H1 (cell line): ENCODE measurements around the gene CYGB. TPM values are rescaled to one million over a fixed set of nuclear protein-coding genes. Genes with fewer than 3 reads are reported as not detected.

Source experiments
- CTCF ChIA-PET: fragments of 300-600 bp; sonication (Branson Sonifier 250); formaldehyde crosslinking; loops from one replicate; lab custom pipeline; 2021; ENCODE audit not compliant: partially characterized antibody; lab: Charles Lee
- POLR2A ChIA-PET: fragments of 300-600 bp; sonication (Branson Sonifier 250); formaldehyde crosslinking; loops from one replicate; lab custom pipeline; 2021; ENCODE audit warnings: inconsistent platforms; ENCODE audit not compliant: partially characterized antibody; lab: Charles Lee
- DNase-seq, 2 experiments: peaks; one replicate each; pipeline versions ENCODE4 v3.0.0 to v3.0.0-alpha.2; 2010 to 2022; ENCODE audit warnings: low spot score in 2 of 2, low read depth in 1 of 2, mixed read lengths in 1 of 2
- FAIRE-seq: peaks from 2 replicates; lab custom pipeline; 2011; peaks lifted over from hg19 to GRCh38; lab: Jason Lieb, UNC
- H2AFZ ChIP-seq: 2 replicates; pipeline ENCODE4 v1.8.1; 2012; ENCODE audit warnings: low read length, inconsistent platforms
- H2AK5ac ChIP-seq: 2 replicates; pipeline ENCODE4 v1.6.1; 2013; ENCODE audit warnings: low read depth, low read length
- H2BK120ac ChIP-seq: replicated peaks from 2 replicates; pipeline ENCODE3; 2013; ENCODE audit warnings: low read depth, low read length, inconsistent platforms
- H2BK12ac ChIP-seq: 2 replicates; pipeline ENCODE4 v1.6.1; 2013; ENCODE audit warnings: low read depth, low read length
- H2BK15ac ChIP-seq: 2 replicates; pipeline ENCODE4 v1.6.1; 2013; ENCODE audit warnings: low read length
- H2BK20ac ChIP-seq: 2 replicates; pipeline ENCODE4 v1.6.1; 2013; ENCODE audit warnings: low read length
- H2BK5ac ChIP-seq: 2 replicates; pipeline ENCODE4 v1.6.1; 2013; ENCODE audit warnings: low read depth, low read length
- H3K14ac ChIP-seq: 2 replicates; pipeline ENCODE4 v1.6.1; 2013; ENCODE audit warnings: inconsistent platforms; ENCODE audit not compliant: insufficient read length
- H3K18ac ChIP-seq: 2 replicates; pipeline ENCODE4 v1.6.1; 2013; ENCODE audit warnings: low read length; ENCODE audit errors: extremely low read depth
- H3K23ac ChIP-seq: 2 replicates; pipeline ENCODE4 v1.6.1; 2013; ENCODE audit warnings: inconsistent platforms; ENCODE audit not compliant: insufficient read length
- H3K23me2 ChIP-seq: 2 replicates; pipeline ENCODE4 v1.6.1; 2013; ENCODE audit warnings: low read depth, low read length
- H3K27ac ChIP-seq: 2 replicates; pipeline ENCODE4 v1.6.1; 2011; ENCODE audit warnings: low read depth, low read length, inconsistent platforms
- H3K27me3 ChIP-seq, 4 experiments: replicated peaks in 1 of 4; 1 replicate in 1 of 4; 2 replicates in 3 of 4; pipeline versions ENCODE4 v1.6.1 to v1.8.1; 2011 to 2013; ENCODE audit warnings: low read length in 3 of 4, mild to moderate bottlenecking in 3 of 4, inconsistent platforms in 2 of 4, mixed read lengths in 2 of 4, moderate library complexity in 1 of 4; ENCODE audit not compliant: control insufficient read depth in 3 of 4, insufficient read depth in 3 of 4; ENCODE audit errors: extremely low read depth in 1 of 4
- H3K36me3 ChIP-seq, 4 experiments: 2 replicates each; pipeline versions ENCODE4 v1.6.1 to v1.8.1; 2011 to 2013; ENCODE audit warnings: mild to moderate bottlenecking in 4 of 4, low read length in 3 of 4, moderate library complexity in 2 of 4, control low read depth in 1 of 4, inconsistent platforms in 1 of 4; ENCODE audit not compliant: insufficient read depth in 4 of 4, control insufficient read depth in 2 of 4
- H3K4ac ChIP-seq: replicated peaks from 2 replicates; pipeline ENCODE3; 2013; ENCODE audit warnings: low read length, low read depth, mixed read lengths, inconsistent platforms; ENCODE audit not compliant: insufficient read length
- H3K4me1 ChIP-seq, 4 experiments: replicated peaks in 1 of 4; 1 replicate in 1 of 4; 2 replicates in 3 of 4; pipeline versions ENCODE4 v1.6.1 to v1.8.1; 2011 to 2013; ENCODE audit warnings: low read length in 3 of 4, inconsistent platforms in 2 of 4, mixed read lengths in 1 of 4; ENCODE audit not compliant: insufficient read depth in 4 of 4, control insufficient read depth in 3 of 4
- H3K4me2 ChIP-seq, 2 experiments: 2 replicates each; pipeline versions ENCODE4 v1.6.1 to v1.8.1; 2011 to 2013; ENCODE audit warnings: low read depth in 2 of 2, low read length in 2 of 2, control low read depth in 1 of 2, inconsistent platforms in 1 of 2, mild to moderate bottlenecking in 1 of 2; ENCODE audit not compliant: insufficient read depth in 1 of 2
- H3K4me3 ChIP-seq, 4 experiments: fragments of 200-600, 300-600 bp in 1 of 4; sonication (generic), shearing (Covaris generic), sonication (Bioruptor Twin) in 1 of 4; 2 replicates each; pipeline versions ENCODE4 v1.5.1 to v1.8.1; 2011 to 2016; ENCODE audit warnings: low read length in 4 of 4, low read depth in 3 of 4, control low read depth in 2 of 4, inconsistent platforms in 2 of 4, mild to moderate bottlenecking in 2 of 4, mixed read lengths in 1 of 4, moderate library complexity in 1 of 4; ENCODE audit not compliant: insufficient read depth in 2 of 4; ENCODE audit errors: extremely low read depth in 1 of 4
- H3K56ac ChIP-seq: replicated peaks from 2 replicates; pipeline ENCODE3; 2013; ENCODE audit warnings: low read depth, mild to moderate bottlenecking, mixed read lengths, low read length, inconsistent platforms; ENCODE audit not compliant: insufficient read length
- H3K79me1 ChIP-seq: 2 replicates; pipeline ENCODE4 v1.6.1; 2013; ENCODE audit warnings: low read depth, low read length, control low read depth
- H3K79me2 ChIP-seq, 2 experiments: 2 replicates each; pipeline versions ENCODE4 v1.6.1 to v1.8.1; 2012 to 2013; ENCODE audit warnings: low read length in 2 of 2, mild to moderate bottlenecking in 2 of 2, inconsistent platforms in 1 of 2; ENCODE audit not compliant: insufficient read depth in 2 of 2, control insufficient read depth in 1 of 2
- H3K9ac ChIP-seq, 4 experiments: replicated peaks in 1 of 4; 1 replicate in 1 of 4; 2 replicates in 3 of 4; pipeline versions ENCODE4 v1.6.1 to v1.8.1; 2011 to 2013; ENCODE audit warnings: low read depth in 3 of 4, low read length in 3 of 4, control low read depth in 2 of 4, mild to moderate bottlenecking in 2 of 4, moderate library complexity in 2 of 4, inconsistent platforms in 1 of 4; ENCODE audit errors: extremely low read depth in 1 of 4
- H3K9me3 ChIP-seq, 2 experiments: 2 replicates each; pipeline versions ENCODE4 v1.6.1 to v1.8.1; 2012 to 2013; ENCODE audit warnings: mild to moderate bottlenecking in 2 of 2, moderate library complexity in 2 of 2, control low read depth in 1 of 2, inconsistent platforms in 1 of 2, low read depth in 1 of 2, low read length in 1 of 2, mixed read lengths in 1 of 2; ENCODE audit not compliant: insufficient read depth in 2 of 2
- H4K20me1 ChIP-seq, 2 experiments: replicated peaks in 1 of 2; 2 replicates each; pipeline versions ENCODE3 to v1.8.1; 2011 to 2013; ENCODE audit warnings: inconsistent platforms in 2 of 2, low read length in 2 of 2, mild to moderate bottlenecking in 1 of 2; ENCODE audit not compliant: insufficient read depth in 2 of 2, control insufficient read depth in 1 of 2
- H4K5ac ChIP-seq: 2 replicates; pipeline ENCODE4 v1.6.1; 2013; ENCODE audit warnings: low read length, low read depth, mixed read lengths, inconsistent platforms; ENCODE audit not compliant: insufficient read length
- H4K8ac ChIP-seq: 2 replicates; pipeline ENCODE4 v1.8.0; 2013; ENCODE audit warnings: mild to moderate bottlenecking, moderate library complexity, low read length, inconsistent platforms; ENCODE audit not compliant: insufficient read depth; ENCODE audit errors: extremely low read depth
- H4K91ac ChIP-seq: replicated peaks from 2 replicates; pipeline ENCODE3; 2013; ENCODE audit warnings: low read length, mixed read lengths, inconsistent platforms; ENCODE audit not compliant: insufficient read length
- CHD2 ChIP-seq: IDR thresholded peaks from 2 replicates; pipeline ENCODE4 v1.6.1; 2012; ENCODE audit warnings: low read length, improper control_type of control experiment
- CREB1 ChIP-seq: IDR thresholded peaks from 2 replicates; pipeline ENCODE4 v1.6.1; 2012; ENCODE audit warnings: inconsistent platforms
- EP300 ChIP-seq, 2 experiments: IDR thresholded peaks; 1 replicate in 1 of 2; 2 replicates in 1 of 2; pipeline ENCODE4 v1.6.1; 2011 to 2012; ENCODE audit warnings: low read depth in 2 of 2, low read length in 2 of 2, mild to moderate bottlenecking in 2 of 2, borderline replicate concordance in 1 of 2, inconsistent platforms in 1 of 2, moderate library complexity in 1 of 2
- JUN ChIP-seq: IDR thresholded peaks from 2 replicates; pipeline ENCODE4 v1.6.1; 2011; ENCODE audit warnings: low read depth, mild to moderate bottlenecking, improper control_type of control experiment, low read length
- JUND ChIP-seq: IDR thresholded peaks from 2 replicates; pipeline ENCODE4 v1.6.1; 2011; ENCODE audit warnings: mild to moderate bottlenecking, improper control_type of control experiment, low read length
- POLR2A ChIP-seq, 2 experiments: IDR thresholded peaks; 1 replicate in 1 of 2; 2 replicates in 1 of 2; pipeline ENCODE4 v1.6.1; 2011; ENCODE audit warnings: low read depth in 2 of 2, low read length in 2 of 2, mild to moderate bottlenecking in 2 of 2; ENCODE audit errors: control extremely low read depth in 1 of 2
- SP2 ChIP-seq: IDR thresholded peaks from 2 replicates; pipeline ENCODE4 v1.6.1; 2012; ENCODE audit warnings: mild to moderate bottlenecking, low read length, inconsistent platforms
- TAF7 ChIP-seq: optimal IDR thresholded peaks from 2 replicates; pipeline ENCODE3; 2011; ENCODE audit warnings: low read depth, mild to moderate bottlenecking, inconsistent platforms, low read length, moderate library complexity, borderline replicate concordance
- TBP ChIP-seq: IDR thresholded peaks from 2 replicates; pipeline ENCODE4 v1.6.1; 2011; ENCODE audit warnings: low read depth, low read length, improper control_type of control experiment
- TCF12 ChIP-seq: IDR thresholded peaks from 2 replicates; pipeline ENCODE4 v1.6.1; 2011; ENCODE audit warnings: low read depth, mild to moderate bottlenecking, low read length
- TEAD4 ChIP-seq: IDR thresholded peaks from 2 replicates; pipeline ENCODE4 v1.6.1; 2012; ENCODE audit warnings: low read depth, low read length, inconsistent platforms, mixed read lengths
- ZNF274 ChIP-seq: IDR thresholded peaks from 2 replicates; pipeline ENCODE4 v1.7.0; 2012; ENCODE audit warnings: low read length, borderline replicate concordance; ENCODE audit errors: extremely low read depth
- WGBS, 2 experiments: shearing (Covaris generic) in 1 of 2; methylation state at CpG; one replicate each; pipeline versions ENCODE4 v1.1.6 to v1.1.7; 2013 to 2015; ENCODE audit warnings: low lambda C conversion rate in 2 of 2, mixed read lengths in 2 of 2, inconsistent platforms in 1 of 2, low coverage in 1 of 2, missing lambda C conversion rate in 1 of 2; ENCODE audit not compliant: insufficient replicate concordance in 2 of 2, insufficient coverage in 1 of 2, insufficient read length in 1 of 2; ENCODE audit errors: extremely low coverage in 1 of 2, missing lambda C conversion rate in 1 of 2; 5-methylcytosine and 5-hydroxymethylcytosine counted together
- polyA plus RNA-seq, 7 experiments: library from polyadenylated mRNA; depleted of rRNA in 3 of 7; stranded (reverse) in 5 of 7; unstranded in 2 of 7; fragments of >200 nt in 5 of 7; fragments of 200-250 nt in 2 of 7; gene quantifications; 1 replicate in 5 of 7; 2 replicates in 1 of 7; 4 replicates in 1 of 7; pipeline versions ENCODE4 v1.2.1 to v1.2.3, GENCODE V29; 2011 to 2013; ENCODE audit warnings: missing spikeins in 2 of 7, mixed read lengths in 2 of 7
- total RNA-seq: library from RNA; stranded (reverse); fragmentation: NEBNext Ultra II Directional; extraction: Animal tissue kit (Norgen Biotek cat#: 25700); gene quantifications from 2 replicates; pipeline ENCODE4 v1.2.1, GENCODE V29; 2021

Gene CYGB
- total and polyA plus RNA-seq, 2 of the 8 experiments (the other 6 are each of a cell fraction or from before 2014, with no cell fraction given) = 2.7 to 3.7 TPM

DNA sequence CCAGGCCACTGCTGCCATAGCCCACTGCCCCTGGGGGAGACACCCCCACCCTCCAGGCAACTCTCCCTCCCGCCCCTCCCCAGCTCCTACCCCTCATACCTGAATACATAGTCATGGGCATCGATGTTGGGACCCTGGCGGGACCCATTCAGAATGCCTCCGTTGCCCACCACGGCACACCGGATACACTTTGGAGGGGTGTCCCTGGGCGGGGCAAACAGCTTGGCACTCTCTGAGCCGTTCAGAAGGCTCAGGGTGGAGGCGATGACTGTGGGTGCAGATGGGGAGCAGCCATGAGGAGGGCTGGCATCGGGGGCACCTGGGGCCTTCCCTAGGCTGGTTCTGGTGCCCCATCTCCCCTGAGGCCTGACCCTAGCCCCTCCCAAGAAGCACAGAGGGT, 35.6 kb upstream of the CYGB start:
- Histone ChIP-seq H2BK20ac (no peak overlapping the region), H3K36me3 (no peaks in the 10 kb centered on the region), H3K4ac (no peak overlapping the region), H4K91ac (no peak overlapping the region), H2AFZ (no peak overlapping the region), H2BK120ac (no peak overlapping the region), H3K4me3 (no peak overlapping the region), H3K23ac (no peak overlapping the region), H3K4me1 (peaks cover 0 to 16% (median 4%) of the 10 kb centered on the region in 4 experiments; a peak in 6 of 7 replicates), H2BK15ac (no peak overlapping the region), H3K9ac (no peak overlapping the region), H4K8ac (no peak overlapping the region), H2AK5ac (no peak overlapping the region), H3K14ac (no peak overlapping the region), H4K20me1 (peaks cover 0 to 2% of the 10 kb centered on the region in 2 experiments), H4K5ac (no peak overlapping the region), H3K27me3 (peaks cover 0 to 3% (median 1%) of the 10 kb centered on the region in 4 experiments; a peak in 3 of 7 replicates), H3K18ac (no peak overlapping the region), H3K23me2 (no peaks in the 10 kb centered on the region; the same call in 1 of the 2 replicates), H3K4me2 (no peak overlapping the region), H2BK12ac (no peak overlapping the region), H2BK5ac (no peak overlapping the region), H3K9me3 (no peaks in the 10 kb centered on the region), H3K79me2 (no peaks in the 10 kb centered on the region), H3K27ac (no peak overlapping the region), H3K56ac (no peak overlapping the region), H3K79me1 (no peaks in the 10 kb centered on the region; the same call in 1 of the 2 replicates)
- ChIA-PET CTCF (interaction anchor here (4.2 to 9.3 kb wide), 3 partner anchors 16 to 108 kb away, joined by 25 to 71 read pairs (median 30); no protein-coding TSS in a partner anchor), POLR2A (interaction anchor here (0.8 to 7.7 kb wide), 4 partner anchors 9 to 15 kb away, joined by 3 to 133 read pairs (median 22); no protein-coding TSS in a partner anchor)
- FAIRE-seq (no peak), DNase-seq (no peak)
- WGBS, 2 experiments = 93% methylated on average over 9 of the region's 10 CpGs; no CpG with 5 or more reads in 1 of the 2 experiments
- TF ChIP-seq JUND (no peak), TEAD4 (no peak), CHD2 (no peak), JUN (no peak), ZNF274 (no peak), TCF12 (no peak), TAF7 (no peak), EP300 (IDR thresholded peaks at IDR 0.05; ENCODE audit: borderline replicate concordance in 1 of 2, low read depth in 2 of 2, low read length in 2 of 2) (no peak), CREB1 (no peak), SP2 (no peak), POLR2A (IDR thresholded peaks at IDR 0.05; ENCODE audit: control extremely low read depth in 1 of 2, low read depth in 2 of 2, low read length in 2 of 2) (no peak), TBP (no peak)
